Ishikawa (cell line): ENCODE results near the gene ATP8A2.

Source experiments
- RAD21 ChIP-seq: IDR thresholded peaks from 2 replicates; pipeline ENCODE4 v1.6.1; 2012; ENCODE audit warnings: low read depth
- TAF1 ChIP-seq: IDR thresholded peaks from 2 replicates; pipeline ENCODE4 v1.6.1; 2012; ENCODE audit warnings: low read depth, mild to moderate bottlenecking
- TF ChIP-seq, protein P1 (sequence below): IDR thresholded peaks from 2 replicates; pipeline ENCODE4 v1.6.1; 2012; ENCODE audit warnings: low read depth, mild to moderate bottlenecking

DNA sequence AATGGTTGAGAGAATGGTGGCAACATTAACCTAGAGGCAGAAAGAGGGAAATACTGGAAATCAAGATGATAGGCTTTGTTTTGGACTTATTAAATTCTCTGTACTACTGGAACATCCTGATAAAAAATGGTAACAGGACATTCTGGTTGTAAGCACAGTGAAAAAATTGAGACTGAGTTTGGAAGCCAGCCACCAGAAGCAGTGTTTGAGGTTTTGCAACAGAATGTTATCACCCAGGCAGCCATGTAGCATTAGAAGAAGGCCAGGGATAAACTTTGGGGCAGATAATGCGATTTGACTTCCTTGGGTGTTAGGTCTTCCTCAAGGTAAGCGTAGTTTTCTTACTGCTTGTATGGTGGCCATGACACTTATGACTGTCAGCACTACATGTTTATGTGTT, 307.4 kb downstream of the ATP8A2 start:
- TF ChIP-seq, protein P1, sequence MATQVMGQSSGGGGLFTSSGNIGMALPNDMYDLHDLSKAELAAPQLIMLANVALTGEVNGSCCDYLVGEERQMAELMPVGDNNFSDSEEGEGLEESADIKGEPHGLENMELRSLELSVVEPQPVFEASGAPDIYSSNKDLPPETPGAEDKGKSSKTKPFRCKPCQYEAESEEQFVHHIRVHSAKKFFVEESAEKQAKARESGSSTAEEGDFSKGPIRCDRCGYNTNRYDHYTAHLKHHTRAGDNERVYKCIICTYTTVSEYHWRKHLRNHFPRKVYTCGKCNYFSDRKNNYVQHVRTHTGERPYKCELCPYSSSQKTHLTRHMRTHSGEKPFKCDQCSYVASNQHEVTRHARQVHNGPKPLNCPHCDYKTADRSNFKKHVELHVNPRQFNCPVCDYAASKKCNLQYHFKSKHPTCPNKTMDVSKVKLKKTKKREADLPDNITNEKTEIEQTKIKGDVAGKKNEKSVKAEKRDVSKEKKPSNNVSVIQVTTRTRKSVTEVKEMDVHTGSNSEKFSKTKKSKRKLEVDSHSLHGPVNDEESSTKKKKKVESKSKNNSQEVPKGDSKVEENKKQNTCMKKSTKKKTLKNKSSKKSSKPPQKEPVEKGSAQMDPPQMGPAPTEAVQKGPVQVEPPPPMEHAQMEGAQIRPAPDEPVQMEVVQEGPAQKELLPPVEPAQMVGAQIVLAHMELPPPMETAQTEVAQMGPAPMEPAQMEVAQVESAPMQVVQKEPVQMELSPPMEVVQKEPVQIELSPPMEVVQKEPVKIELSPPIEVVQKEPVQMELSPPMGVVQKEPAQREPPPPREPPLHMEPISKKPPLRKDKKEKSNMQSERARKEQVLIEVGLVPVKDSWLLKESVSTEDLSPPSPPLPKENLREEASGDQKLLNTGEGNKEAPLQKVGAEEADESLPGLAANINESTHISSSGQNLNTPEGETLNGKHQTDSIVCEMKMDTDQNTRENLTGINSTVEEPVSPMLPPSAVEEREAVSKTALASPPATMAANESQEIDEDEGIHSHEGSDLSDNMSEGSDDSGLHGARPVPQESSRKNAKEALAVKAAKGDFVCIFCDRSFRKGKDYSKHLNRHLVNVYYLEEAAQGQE = no peak
- TF ChIP-seq RAD21 (no peak), TAF1 (no peak)
